Type B pancreatic cell (in vitro differentiated cells): ENCODE results near the gene DOLK. TPM values are rescaled to one million over a fixed set of nuclear protein-coding genes. Genes with fewer than 3 reads are reported as not detected.

Experiments used
- DNase-seq: peaks from one replicate; pipeline ENCODE4 v3.0.0; 2021; ENCODE audit warnings: mixed read lengths; ENCODE audit not compliant: unreplicated experiment; ENCODE audit errors: extremely low spot score
- H3K27ac Mint-ChIP-seq: 2 replicates; pipeline ENCODE4 v1.8.0; 2021; ENCODE audit warnings: mild to moderate bottlenecking, mixed read lengths
- H3K27me3 Mint-ChIP-seq: 2 replicates; pipeline ENCODE4 v1.8.0; 2021; ENCODE audit warnings: mixed read lengths
- H3K36me3 Mint-ChIP-seq: 2 replicates; pipeline ENCODE4 v1.8.0; 2021; ENCODE audit warnings: mixed read lengths
- H3K4me1 Mint-ChIP-seq: one replicate; pipeline ENCODE4 v1.8.0; 2021; ENCODE audit warnings: mixed read lengths; ENCODE audit not compliant: unreplicated experiment
- H3K4me3 Mint-ChIP-seq: 2 replicates; pipeline ENCODE4 v1.8.0; 2021; ENCODE audit warnings: mild to moderate bottlenecking, mixed read lengths
- H3K9me3 Mint-ChIP-seq: 2 replicates; pipeline ENCODE4 v1.8.0; 2021; ENCODE audit warnings: mixed read lengths
- total RNA-seq: library from RNA; stranded (reverse); gene quantifications from 2 replicates; pipeline ENCODE4 v1.2.1, GENCODE V29; 2021; ENCODE audit warnings: low replicate concordance
- TF ChIP-seq, protein P1 (sequence below): fragments of 200-600 bp; sonication (generic); conservative IDR thresholded peaks from 2 replicates; pipeline ENCODE4 v1.5.0; 2021; ENCODE audit warnings: antibody characterized with exemption, mild to moderate bottlenecking

Gene DOLK
- total RNA-seq, 1 donor from 2014 or later, result 21.6 TPM

DNA sequence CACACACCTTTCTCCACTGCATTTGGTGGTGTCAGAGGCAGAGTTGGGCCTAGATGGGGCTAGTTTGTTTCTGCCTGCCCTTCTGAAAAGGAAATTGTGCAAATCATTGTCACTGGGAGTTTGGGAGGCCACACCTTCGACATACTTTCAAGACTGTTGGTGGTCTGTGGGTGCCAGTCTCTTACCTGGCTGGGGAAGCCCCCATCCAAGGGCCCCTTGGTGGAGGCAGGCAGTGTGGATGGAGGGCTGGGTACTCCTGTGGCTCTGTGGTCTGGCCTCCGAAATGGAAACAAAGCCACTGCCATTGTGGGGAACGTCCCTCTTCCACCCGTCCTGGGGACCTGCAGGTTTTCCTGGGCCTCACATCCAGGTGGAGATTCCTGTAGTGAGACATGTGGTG, 37.5 kb downstream of the DOLK start:
- TF ChIP-seq, protein P1, sequence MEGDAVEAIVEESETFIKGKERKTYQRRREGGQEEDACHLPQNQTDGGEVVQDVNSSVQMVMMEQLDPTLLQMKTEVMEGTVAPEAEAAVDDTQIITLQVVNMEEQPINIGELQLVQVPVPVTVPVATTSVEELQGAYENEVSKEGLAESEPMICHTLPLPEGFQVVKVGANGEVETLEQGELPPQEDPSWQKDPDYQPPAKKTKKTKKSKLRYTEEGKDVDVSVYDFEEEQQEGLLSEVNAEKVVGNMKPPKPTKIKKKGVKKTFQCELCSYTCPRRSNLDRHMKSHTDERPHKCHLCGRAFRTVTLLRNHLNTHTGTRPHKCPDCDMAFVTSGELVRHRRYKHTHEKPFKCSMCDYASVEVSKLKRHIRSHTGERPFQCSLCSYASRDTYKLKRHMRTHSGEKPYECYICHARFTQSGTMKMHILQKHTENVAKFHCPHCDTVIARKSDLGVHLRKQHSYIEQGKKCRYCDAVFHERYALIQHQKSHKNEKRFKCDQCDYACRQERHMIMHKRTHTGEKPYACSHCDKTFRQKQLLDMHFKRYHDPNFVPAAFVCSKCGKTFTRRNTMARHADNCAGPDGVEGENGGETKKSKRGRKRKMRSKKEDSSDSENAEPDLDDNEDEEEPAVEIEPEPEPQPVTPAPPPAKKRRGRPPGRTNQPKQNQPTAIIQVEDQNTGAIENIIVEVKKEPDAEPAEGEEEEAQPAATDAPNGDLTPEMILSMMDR, result no peak
- no peak overlapping the region for H3K4me3 Mint-ChIP-seq
- H3K36me3 Mint-ChIP-seq, result peaks cover 16% of the 10 kb centered on the region
- H3K27me3 Mint-ChIP-seq, result no peaks in the 10 kb centered on the region
- no peaks in the 10 kb centered on the region for H3K9me3 Mint-ChIP-seq
- DNase-seq, result no peak
- no peak overlapping the region for H3K27ac Mint-ChIP-seq
- peaks cover 21% of the 10 kb centered on the region for H3K4me1 Mint-ChIP-seq

DNA sequence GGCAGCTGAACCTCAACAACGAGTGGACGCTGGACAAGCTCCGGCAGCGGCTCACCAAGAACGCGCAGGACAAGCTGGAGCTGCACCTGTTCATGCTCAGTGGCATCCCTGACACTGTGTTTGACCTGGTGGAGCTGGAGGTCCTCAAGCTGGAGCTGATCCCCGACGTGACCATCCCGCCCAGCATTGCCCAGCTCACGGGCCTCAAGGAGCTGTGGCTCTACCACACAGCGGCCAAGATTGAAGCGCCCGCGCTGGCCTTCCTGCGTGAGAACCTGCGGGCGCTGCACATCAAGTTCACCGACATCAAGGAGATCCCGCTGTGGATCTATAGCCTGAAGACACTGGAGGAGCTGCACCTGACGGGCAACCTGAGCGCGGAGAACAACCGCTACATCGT, 39.0 kb downstream of the DOLK start:
- TF ChIP-seq, protein P1, result no peak
- no peak overlapping the region for H3K27ac Mint-ChIP-seq
- DNase-seq, result no peak
- peaks cover 21% of the 10 kb centered on the region for H3K4me1 Mint-ChIP-seq
- H3K4me3 Mint-ChIP-seq, result no peak overlapping the region
- H3K9me3 Mint-ChIP-seq, result no peaks in the 10 kb centered on the region
- H3K36me3 Mint-ChIP-seq, result peaks cover 16% of the 10 kb centered on the region
- no peaks in the 10 kb centered on the region for H3K27me3 Mint-ChIP-seq

DNA sequence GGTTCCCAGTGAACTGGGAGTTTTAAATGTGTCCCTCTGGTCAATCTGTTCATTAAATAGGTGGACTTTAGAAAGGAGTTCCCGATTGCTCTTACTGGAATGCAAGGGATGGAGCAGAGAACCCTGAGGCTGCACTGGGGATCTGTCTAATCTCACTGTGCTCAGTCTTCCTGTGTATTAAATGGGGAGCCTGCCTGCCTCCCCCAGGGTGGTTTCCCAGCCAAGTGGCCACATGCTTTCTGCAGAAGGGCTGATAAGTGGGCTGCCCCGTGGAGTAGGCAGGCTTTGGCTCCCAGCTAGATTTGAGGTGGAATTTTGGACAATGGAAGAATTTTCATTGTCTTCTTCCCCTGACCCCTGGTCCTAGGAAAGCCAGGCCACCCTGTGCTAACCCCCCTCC, 40.7 kb downstream of the DOLK start:
- H3K9me3 Mint-ChIP-seq, result no peaks in the 10 kb centered on the region
- TF ChIP-seq, protein P1, result no peak
- DNase-seq, result no peak
- peaks cover 8% of the 10 kb centered on the region for H3K4me1 Mint-ChIP-seq
- no peak overlapping the region for H3K4me3 Mint-ChIP-seq
- H3K27ac Mint-ChIP-seq, result no peak overlapping the region
- H3K36me3 Mint-ChIP-seq, result peaks cover 16% of the 10 kb centered on the region
- H3K27me3 Mint-ChIP-seq, result no peaks in the 10 kb centered on the region

DNA sequence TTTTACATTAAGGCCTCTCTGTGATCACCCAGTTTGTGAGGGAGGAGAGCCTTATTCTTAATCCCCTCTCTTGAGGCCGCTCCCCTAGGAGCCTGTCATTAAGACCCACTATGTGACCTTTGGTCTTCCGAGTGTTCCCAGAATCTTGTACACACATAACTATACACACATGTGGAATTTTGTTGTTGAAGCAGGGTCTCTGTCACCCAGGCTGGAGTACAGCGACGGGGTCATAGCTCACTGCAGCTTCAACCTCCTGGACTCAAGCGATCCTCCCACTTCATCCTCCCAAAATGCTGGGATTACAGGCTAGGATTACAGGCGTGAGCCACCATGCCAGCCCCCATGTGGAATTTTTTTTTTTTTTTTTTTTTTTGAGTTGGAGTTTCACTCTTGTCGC, 41.4 kb downstream of the DOLK start:
- no peak for DNase-seq
- H3K4me1 Mint-ChIP-seq, result peaks cover 1% of the 10 kb centered on the region
- H3K27ac Mint-ChIP-seq, result no peak overlapping the region
- H3K36me3 Mint-ChIP-seq, result peaks cover 16% of the 10 kb centered on the region
- TF ChIP-seq, protein P1, result no peak
- no peaks in the 10 kb centered on the region for H3K9me3 Mint-ChIP-seq
- H3K27me3 Mint-ChIP-seq, result no peaks in the 10 kb centered on the region
- H3K4me3 Mint-ChIP-seq, result no peak overlapping the region

DNA sequence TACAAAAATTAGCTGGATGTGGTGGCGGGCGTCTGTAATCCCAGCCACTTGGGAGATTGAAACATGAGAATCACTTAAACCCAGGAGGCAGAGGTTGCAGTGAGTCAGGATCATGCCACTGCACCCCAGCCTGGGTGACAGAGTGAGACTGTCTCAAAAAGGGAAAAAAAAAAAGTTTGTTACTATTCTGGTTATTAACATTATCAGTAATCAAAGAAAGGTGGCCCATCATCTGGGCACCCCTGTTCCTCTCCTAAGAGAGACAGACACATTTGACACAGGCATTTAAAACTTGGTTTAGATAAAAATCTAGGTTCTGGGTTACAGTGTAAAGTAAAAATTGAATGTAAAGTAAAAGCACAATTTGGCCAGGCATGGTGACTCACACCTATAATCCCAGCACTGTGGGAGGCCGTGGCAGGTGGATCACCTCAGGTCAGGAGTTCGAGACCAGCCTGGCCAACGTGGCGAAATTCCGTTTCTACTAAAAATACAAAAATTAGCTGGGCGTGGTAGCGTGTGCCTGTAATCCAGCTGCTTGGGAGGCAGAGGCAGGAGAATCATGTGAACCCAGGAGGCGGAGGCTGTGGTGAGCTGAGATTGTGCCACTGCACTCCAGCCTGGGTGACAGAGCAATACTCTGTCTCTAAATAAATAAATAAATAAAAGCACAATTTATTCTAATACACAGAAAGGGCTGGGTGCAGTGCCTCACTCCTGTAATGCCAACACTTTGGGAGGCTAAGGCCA, 43.4 kb downstream of the DOLK start:
- H3K36me3 Mint-ChIP-seq, result peaks cover 15% of the 10 kb centered on the region
- H3K9me3 Mint-ChIP-seq, result no peaks in the 10 kb centered on the region
- peaks cover 6% of the 10 kb centered on the region for H3K4me1 Mint-ChIP-seq
- H3K4me3 Mint-ChIP-seq, result no peak overlapping the region
- TF ChIP-seq, protein P1, result no peak
- H3K27me3 Mint-ChIP-seq, result no peaks in the 10 kb centered on the region
- no peak for DNase-seq
- H3K27ac Mint-ChIP-seq, result no peak overlapping the region

DNA sequence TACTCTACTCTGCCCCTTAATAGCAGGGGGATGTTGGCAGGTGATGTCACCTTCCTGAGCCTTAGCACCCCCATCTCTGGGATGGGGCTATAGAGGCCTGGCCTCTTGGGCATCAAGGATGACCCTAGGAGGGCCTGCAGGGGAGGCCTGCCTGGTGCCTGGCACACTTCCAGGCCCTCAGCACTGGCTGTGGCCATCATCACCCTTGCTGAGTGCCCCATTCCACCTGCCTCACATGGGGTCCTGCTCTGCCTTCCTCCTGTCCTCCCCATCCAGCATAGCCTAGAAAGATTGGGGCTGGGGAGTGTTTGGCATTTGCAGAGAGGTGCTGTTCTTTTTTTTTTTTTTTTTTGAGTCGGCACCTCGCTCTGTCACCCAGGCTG, 44.3 kb downstream of the DOLK start:
- peaks cover 9% of the 10 kb centered on the region for H3K4me1 Mint-ChIP-seq
- H3K27ac Mint-ChIP-seq, result no peak overlapping the region
- no peaks in the 10 kb centered on the region for H3K27me3 Mint-ChIP-seq

More for the DNA sequence above, 44.3 kb downstream of the DOLK start:
- DNase-seq, result no peak
- Mint-ChIP-seq H3K4me3 (no peak overlapping the region), H3K9me3 (no peaks in the 10 kb centered on the region), H3K36me3 (peaks cover 13% of the 10 kb centered on the region)
- TF ChIP-seq, protein P1, result no peak
